GM18505 (cell line): ENCODE data around the gene DPCD.

Source experiments
- ATAC-seq: cut with Tn5 transposase; IDR thresholded peaks from one replicate; pipeline ENCODE4 v1.9.1; 2021; ENCODE audit not compliant: unreplicated experiment
- POLR2A ChIP-seq: IDR thresholded peaks from 4 replicates; pipeline ENCODE4 v1.6.1; 2011; ENCODE audit warnings: borderline replicate concordance; ENCODE audit not compliant: insufficient read depth, insufficient read length; ENCODE audit errors: extremely low read depth

The DPCD gene

GRCh38 chr10:101658975-101659374 is 70.9 kb downstream of the DPCD start:
- ATAC-seq: no peak
- no peak for TF ChIP-seq POLR2A
